T-helper 1 cell treated with Interleukin-12 subunit alpha and Interleukin-12 subunit beta and Interleukin-4 antibody, amounts not matched to agents 30 ng/mL and 1 ng/mL, for 36 hours (primary cell): ENCODE results near the gene SPINK5. TPM values are rescaled to one million over a fixed set of nuclear protein-coding genes. Genes with fewer than 3 reads are reported as not detected.
"Not testable (repeated sequence)": the region's sequence is repeated elsewhere in the genome, so short reads cannot be mapped to it uniquely, and the experiment has no call there.

Source experiments
- intact Hi-C: fragments of 100-400 bp; cut with micrococcal nuclease; formaldehyde crosslinking; loops from one replicate; pipeline ENCODE4 v1.15.1; 2024
- total RNA-seq: library from RNA; stranded (reverse); gene quantifications from 2 replicates; pipeline ENCODE4 v1.2.3, GENCODE V29; 2022

SPINK5 gene, protein sequence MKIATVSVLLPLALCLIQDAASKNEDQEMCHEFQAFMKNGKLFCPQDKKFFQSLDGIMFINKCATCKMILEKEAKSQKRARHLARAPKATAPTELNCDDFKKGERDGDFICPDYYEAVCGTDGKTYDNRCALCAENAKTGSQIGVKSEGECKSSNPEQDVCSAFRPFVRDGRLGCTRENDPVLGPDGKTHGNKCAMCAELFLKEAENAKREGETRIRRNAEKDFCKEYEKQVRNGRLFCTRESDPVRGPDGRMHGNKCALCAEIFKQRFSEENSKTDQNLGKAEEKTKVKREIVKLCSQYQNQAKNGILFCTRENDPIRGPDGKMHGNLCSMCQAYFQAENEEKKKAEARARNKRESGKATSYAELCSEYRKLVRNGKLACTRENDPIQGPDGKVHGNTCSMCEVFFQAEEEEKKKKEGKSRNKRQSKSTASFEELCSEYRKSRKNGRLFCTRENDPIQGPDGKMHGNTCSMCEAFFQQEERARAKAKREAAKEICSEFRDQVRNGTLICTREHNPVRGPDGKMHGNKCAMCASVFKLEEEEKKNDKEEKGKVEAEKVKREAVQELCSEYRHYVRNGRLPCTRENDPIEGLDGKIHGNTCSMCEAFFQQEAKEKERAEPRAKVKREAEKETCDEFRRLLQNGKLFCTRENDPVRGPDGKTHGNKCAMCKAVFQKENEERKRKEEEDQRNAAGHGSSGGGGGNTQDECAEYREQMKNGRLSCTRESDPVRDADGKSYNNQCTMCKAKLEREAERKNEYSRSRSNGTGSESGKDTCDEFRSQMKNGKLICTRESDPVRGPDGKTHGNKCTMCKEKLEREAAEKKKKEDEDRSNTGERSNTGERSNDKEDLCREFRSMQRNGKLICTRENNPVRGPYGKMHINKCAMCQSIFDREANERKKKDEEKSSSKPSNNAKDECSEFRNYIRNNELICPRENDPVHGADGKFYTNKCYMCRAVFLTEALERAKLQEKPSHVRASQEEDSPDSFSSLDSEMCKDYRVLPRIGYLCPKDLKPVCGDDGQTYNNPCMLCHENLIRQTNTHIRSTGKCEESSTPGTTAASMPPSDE
- not detected in 2 replicates for total RNA-seq

DNA sequence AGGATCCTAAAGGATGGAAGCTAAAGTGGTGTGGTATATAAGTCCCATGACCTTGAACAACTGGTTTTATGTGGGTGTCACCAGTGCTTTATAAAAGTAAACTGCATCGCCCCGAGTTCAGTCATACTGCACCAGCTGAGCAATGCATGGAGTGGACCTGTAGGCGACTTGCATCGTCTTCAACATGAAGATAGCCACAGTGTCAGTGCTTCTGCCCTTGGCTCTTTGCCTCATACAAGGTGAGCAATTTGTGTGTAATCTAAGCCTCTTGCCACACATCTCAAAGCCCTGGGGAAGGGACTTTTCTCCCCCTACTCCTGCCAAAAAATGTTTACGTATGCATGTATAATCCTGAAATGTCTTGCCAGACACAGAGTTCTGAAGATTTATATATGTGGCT, at the start of gene SPINK5:
Gene SPINK5, plus strand, starts transcription at position 120 of the 400 bp plus-strand sequence. Its CDS starts 65 bp downstream, at position 185.
- intact Hi-C loops = no loop called here

DNA sequence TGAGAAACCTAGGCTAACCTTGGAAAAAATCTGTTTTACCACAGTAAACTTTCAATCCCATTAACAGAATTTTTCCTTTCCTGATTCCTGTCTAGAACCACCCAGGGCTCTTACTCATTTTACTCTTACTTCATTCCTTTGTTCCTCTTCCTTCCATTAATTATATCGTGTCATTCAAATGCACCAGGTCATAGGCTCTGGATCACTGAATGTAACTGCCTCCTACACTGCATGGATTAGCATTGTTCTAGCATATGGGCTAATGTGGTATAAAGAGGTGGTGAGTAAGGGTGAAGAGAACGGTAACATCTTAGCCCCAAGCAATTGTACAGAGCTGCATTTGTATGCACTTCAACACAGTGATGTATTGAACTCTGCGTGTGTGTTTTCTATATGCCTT, 49.5 kb upstream of the SPINK5 start:
- intact Hi-C loops = no loop called here

DNA sequence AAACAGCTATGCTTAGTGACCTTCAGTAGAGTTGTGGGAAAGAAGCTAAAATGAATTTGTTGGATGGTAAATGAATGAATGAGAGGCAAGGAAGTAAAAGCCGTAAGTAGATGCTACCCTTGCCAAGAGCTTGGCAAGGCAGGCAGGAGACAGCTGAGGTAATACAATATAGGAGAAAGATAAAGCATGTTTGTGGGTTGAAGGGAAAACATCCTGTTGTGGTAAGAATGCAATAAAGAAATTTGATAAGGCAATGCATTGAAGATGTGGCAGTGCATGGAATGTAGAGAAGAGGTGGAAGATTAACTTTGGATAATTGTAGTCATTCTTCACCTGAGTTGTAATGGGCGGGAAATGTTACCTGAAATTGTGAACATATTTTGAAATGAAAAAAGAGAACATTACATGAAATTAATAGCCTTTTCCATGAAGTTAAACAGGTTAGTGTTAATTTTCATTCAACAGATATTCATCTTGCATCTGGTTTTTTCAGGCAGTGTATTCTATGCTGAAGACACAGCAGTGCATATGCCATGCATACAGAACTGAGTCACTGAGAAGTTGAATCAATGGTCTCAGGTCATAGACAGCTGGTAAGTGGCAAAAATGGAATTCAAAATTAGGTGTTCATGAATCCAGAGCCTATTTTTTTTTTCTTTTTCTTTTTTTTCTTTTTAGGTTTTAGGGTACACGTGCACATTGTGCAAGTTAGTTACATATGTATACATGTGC, 43.4 kb upstream of the SPINK5 start:
- intact Hi-C loops = no loop called here

DNA sequence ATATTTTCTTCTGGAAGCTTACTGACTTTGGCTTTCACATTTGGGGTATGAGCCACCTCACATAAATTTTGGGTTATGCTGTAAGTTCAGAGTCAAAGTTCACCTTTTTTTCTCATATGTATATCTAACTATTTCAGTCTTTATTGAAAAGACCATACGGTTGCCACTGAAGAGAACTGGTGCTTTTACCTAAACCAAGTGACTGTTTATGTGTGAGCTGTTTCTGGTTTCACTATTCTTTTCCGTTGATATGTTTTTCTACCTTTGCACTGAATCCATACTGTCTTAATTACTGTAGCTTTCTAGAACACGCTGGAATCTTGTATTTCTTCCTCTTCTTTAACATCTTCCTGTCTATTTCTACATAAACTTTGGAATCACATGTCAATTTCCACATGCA, 36.3 kb upstream of the SPINK5 start:
- intact Hi-C loops = no loop called here

DNA sequence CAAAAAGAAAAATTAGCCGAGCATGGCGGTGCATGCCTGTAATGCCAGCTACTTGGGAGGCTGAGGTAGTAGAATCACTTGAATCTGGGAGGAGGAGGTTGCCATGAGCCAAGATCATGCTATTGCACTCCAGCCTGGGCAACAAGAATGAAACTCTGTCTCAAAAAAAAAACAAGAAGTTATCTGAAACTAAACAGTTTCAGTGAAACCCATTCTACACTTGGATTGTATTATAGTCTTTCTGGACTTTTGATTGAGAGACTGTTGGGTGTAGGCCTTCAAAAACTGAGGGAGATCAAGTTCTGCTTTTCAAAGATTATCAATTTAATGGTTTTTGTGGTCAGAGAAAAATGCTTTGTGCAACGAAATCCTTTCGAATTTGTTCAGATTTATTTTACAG, 34.6 kb upstream of the SPINK5 start:
- intact Hi-C loops = no loop called here

DNA sequence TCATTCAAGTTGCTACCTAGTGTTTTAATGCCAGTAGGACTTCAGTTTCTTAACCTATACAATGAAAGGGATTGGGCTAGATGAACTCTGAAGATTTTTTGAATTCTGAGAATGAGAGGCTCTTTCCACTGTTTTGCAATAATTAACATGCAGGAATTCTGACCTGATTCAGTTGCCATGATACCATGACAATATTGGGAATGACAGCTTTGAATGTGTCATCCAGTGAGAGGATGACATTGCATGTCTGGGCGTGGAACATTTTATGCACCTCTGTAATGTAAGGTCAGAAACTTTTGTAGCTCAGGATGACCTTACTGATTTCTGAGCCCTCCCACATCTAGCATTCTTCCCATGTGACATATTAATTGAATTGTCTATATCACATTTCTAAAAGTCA, 30.6 kb upstream of the SPINK5 start:
- intact Hi-C loops = no loop called here

DNA sequence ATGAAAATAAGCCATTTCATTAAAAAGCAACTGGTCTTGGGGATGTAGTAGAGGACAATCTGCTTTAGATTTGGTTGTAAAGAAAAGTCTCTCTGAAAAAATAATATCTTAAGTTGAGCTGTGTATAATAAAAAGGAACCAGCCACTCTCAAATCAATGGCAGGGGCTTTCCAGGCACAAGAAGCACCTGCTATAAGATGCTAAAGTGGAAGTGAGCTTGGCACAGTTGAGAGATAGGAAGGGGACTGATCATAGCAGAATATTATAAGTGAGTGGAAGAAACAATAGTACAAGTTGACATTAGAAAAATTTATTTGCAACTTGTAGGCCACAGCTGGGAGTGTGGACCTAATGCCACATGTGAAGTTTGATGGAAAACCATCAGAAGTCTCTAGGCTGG, 28.1 kb upstream of the SPINK5 start:
- intact Hi-C loops = no loop called here

DNA sequence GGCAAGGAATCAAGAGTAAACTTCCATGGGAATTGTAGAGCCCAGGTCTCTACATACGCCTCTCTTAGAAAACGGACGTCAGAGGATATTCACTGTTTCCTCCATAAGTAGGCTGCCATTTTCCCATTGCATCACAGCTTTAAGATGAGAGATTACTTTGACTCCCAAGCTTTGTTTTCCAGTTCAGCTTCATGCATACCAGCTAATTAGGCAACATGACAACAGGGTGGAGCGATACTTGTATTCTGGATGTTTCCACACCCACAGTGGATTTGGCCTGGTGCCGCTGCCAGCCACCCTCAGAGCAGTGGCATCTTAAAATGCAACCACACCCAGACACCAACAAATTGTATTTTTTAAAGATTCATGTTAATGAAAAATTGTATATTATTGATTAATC, 20.9 kb upstream of the SPINK5 start:
- intact Hi-C loops = no loop called here

DNA sequence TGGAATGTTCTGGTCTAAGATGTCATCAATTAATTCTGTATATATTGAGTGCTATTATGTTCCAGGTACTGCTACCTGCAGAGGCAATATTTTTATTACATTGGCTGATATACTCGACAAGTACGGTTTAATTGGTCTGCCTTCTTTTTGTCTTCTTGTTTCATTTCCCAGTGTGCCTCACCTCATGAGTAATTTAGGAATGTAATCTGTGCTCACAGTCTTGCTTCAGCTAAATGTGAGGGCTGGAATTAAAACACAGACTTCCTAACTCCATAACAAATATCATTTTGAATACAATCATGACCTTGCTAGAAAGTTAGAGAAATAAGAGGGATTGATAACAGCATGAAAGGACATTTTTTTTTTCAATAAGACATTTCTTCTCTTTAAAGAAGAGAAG, 20.1 kb upstream of the SPINK5 start:
- intact Hi-C loops = no loop called here

DNA sequence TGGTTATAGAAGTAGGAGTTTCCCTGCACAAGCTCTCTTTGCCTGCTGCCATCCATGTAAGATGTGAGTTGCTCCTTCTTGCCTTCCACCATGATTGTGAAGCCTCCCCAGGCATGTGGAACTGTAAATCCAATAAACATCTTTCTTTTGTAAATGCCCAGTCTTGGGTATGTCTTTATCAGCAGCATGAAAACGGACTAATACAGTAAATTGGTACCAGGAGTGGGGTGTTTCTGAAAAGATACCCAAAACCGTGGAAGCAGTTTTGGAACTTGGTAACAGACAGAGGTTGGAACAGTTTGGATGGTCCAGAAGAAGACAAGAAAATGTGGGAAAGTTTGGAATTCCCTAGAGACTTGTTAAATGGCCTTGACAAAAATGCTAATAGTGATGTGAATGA, 8.6 kb upstream of the SPINK5 start:
- intact Hi-C loops = not testable (repeated sequence)

DNA sequence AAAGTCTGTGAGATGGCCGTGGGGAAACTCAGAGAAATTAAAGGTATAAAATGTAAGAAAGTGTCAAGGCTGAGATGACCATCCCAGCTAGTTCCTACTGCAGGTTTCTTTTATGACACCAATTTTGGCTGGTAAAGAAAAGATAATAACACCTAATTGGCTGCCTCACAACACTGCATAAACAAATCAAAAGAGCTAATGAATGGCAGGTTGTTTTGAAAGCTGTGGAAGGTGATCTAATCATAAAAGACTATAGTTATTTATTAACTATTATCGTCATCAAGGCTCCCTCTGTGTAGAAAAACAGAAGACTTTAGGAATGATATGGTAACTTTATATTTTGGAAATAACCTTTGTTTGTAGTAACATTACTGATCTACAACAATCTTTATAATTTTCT, 3.5 kb upstream of the SPINK5 start:
- intact Hi-C loops = no loop called here

DNA sequence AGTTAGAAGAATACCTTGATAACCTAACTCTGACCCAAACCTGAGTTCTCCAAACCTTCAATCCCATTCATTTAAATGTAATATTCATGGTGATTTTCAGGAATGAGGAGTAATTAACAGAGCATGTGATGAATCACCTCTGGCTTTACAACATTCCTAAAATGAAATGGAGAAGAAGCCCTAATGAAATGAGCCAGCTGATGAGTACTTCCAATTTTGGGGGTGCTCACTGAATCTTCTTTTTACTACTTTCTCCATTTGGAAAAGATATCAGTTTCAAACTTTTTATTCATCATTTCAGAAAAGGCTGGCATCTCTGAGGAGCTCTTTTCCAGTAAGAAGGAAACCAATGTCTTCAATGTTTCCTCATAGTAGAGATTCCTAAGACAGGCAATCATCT, 2.9 kb upstream of the SPINK5 start:
- intact Hi-C loops = no loop called here

DNA sequence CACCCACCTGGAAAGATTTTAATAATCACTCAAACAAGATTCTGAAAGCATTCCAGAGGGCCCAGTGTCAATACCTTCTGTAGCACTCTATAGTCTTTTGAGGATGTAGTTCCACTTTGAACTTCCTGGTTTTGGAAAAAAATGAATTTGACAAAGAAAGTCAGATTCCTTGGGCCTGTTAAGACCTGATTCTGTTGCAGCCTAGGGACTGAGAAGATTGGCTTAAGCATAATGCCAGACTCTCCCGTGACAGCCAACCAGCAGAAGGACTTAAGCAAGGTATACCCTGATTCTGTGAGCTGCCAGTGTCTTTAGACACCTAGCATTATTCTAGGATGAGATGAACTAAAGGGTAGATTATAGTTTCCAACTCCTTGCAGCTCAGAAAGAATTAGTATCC, 6.8 kb downstream of the SPINK5 start:
- intact Hi-C loops = no loop called here

DNA sequence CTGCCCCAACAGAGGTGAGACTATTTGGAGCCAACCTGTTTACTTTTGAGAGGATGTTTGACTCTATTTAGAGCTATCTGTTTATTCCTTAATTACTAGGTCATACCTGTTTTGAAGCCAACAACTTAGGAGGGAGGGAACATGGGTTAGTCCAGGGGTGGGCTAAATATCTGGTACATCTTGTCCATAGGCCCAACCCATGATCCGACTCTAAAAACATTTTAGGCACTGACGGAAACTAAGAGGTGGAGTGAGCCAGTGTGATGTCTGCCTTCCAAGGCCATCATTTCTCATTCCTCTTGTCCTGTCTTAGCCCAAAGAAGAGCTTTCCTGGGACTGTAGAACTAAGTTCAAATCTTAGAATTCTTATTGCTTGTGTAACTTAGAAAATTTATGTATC, 8.4 kb downstream of the SPINK5 start:
- intact Hi-C loops = no loop called here

DNA sequence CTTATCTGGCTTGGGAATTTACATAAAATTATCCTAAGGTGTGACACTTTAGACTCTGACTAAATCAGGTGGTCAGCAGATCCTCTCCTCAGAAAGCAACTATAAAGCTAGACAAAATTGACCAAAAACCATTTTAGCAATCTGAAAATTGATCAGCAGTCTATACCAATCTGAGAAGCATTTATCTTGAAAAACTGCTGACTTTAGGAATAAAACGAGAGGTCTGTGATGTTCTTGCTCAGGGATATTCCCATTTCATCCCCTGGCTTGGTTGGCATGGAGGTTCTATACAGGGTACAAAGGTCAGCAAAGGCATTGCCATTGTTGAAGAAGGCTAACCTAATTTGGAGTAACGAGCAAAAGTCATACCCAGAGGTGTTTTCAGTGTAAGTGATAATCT, 11.7 kb downstream of the SPINK5 start:
- intact Hi-C loops = no loop called here

DNA sequence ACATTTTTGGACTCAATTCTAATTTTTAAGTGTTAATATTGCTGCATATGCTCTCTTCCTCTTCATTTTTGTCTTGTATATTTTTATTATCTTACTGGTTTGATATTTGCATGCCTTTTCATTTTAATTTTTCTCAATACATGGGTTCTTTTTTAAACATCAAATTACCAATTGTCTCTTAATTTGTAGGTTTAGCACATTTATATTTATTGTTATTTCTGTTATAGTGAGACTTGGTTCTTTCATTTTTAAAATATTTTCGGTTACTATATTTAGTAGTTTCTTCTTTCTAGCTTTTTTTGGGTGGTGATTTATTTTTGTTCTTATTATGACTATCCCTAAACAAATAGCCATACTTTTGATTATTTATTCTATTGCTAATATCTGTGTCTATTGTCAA, 19.4 kb downstream of the SPINK5 start:
- intact Hi-C loops = no loop called here

DNA sequence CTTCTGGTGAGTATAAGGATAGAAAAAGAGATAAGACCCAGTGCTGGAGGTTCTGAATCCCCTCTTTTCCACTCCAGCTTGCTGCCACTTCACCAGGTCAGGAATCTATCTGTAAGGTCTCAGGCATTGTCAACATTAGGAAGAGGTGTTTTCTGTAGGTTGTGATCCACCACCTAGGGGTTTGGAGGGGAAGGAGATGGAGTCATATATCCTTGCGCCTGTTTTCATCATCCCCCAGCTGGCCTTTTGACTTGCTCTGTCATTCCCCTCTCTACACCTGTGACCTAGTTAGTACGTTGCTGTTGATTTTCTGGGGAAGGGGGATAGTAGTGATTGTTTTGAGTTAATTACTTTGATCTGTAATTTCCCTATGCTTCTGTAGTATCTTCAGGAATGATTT, 20.5 kb downstream of the SPINK5 start:
- intact Hi-C loops = no loop called here

DNA sequence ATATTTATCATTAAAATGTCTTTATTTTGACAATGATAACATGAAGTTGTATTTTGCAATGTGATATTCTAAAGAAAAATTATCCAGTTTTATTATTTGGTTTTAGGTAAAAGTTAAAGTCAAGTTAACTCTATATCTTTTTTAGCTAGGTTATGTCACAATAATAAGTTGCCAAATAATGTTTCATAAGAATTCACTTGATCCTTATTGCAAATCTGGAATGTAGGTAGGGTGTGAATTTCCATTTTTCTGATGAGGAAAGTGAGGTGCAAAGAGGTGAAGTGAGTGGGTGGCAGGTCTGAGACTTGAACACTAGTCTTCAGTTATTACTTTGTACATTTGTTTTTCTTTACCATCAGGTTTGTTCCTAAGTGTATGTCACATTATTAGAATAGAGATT, 21.5 kb downstream of the SPINK5 start:
- intact Hi-C loops = no loop called here

DNA sequence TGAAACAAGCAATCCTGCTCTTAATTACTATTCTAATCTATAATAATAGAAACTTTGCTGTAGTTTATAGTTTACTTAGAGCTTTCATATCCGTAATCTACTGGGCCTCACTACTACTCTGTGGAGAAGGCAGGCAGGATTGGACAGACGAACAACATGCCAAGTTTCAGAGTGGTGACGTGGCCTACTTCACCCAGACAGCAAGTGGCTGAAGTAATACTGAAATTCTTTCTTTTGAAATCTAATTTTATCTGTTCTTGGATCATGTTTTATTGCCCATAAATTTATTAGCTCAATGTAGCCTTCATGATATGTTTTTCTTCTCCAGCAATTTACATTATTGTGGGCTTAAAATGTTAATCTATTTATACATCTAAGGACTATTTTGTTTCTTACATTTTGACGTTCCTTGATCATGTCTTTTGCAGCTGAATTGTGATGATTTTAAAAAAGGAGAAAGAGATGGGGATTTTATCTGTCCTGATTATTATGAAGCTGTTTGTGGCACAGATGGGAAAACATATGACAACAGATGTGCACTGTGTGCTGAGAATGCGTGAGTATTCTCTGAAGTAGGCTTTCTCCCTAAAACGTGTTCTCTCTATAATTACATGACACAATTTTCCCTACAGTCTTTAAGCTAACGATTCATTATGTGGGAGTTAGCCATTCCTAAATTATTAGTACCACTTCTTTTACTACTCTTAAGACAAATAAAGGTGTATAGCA, 22.4 kb downstream of the SPINK5 start:
- intact Hi-C loops = no loop called here

DNA sequence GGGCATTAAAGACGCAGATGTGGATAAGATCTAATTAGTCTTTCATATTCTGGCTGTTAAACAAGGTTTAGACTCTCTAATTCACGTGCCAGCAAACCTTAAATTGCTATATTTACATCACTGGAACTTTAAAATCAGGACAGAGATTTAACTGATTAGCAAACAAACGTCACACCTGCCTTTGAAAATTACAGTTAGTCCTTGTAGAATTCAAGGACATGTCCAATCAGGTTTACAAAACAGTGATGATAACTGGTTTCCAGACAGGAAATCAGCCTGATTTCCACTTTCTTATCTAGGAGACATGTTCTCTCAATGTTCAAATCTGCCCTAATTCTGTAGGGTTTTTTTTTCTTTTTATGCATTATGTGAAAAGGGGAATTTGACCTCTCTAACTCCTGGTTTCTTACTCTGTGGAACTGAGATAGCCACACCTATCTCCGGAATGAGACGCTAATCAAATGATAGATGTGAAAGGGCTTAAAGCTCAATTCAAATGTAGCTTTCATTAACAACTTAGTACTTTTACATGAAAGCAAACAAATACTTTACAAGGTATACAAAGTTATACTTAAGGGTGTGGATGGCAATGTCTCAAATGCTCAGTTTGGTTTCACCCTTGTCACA, 26.5 kb downstream of the SPINK5 start:
- intact Hi-C loops = no loop called here
